NCI-H69 (cell line): ENCODE results near the gene FBXO5.

Source experiments
- DNase-seq: peaks from one replicate; lab custom pipeline; 2025; lab: John Stamatoyannopoulos, UW

Gene FBXO5

GRCh38 chr6:152948150-152948768, 34.6 kb downstream of the FBXO5 start:
- peak; percentile 71 for DNase-seq

- DNase-seq = no peak
Observed at GRCh38 chr6:152946995-152947394, 35.8 kb downstream of the FBXO5 start.

GRCh38 chr6:152946484-152946883, 36.4 kb downstream of the FBXO5 start:
- DNase-seq = no peak

- peak; percentile 6 for DNase-seq
Observed at GRCh38 chr6:152943260-152943897, 39.5 kb downstream of the FBXO5 start.

GRCh38 chr6:152942319-152942869, 40.4 kb downstream of the FBXO5 start:
- DNase-seq = no peak

GRCh38 chr6:152941746-152942145, 41.1 kb downstream of the FBXO5 start:
- DNase-seq = no peak

GRCh38 chr6:152932865-152933264, 50.0 kb downstream of the FBXO5 start:
- DNase-seq = no peak

- no peak for DNase-seq
Observed at GRCh38 chr6:152922706-152923105, 60.1 kb downstream of the FBXO5 start.
